Measurements from ENCODE around the gene MFAP2.

- TF ChIP-seq CTCF (IDR thresholded peaks at IDR 0.05): no peak
- no peak for TF ChIP-seq POLR2A (IDR thresholded peaks at IDR 0.05)
These were observed 7.8 kb upstream of the MFAP2 start for GRCh38 chr1:16988210-16988609.
